ENCODE data around the gene CTTN. TPM values are rescaled to one million over a fixed set of nuclear protein-coding genes. Genes with fewer than 3 reads are reported as not detected.

The CTTN gene
- total and polyA plus RNA-seq, 2 of the 8 experiments (the other 6 are each of a cell fraction or from before 2014, with no cell fraction given) = 84.6 to 216 TPM

GRCh38 chr11:70420008-70420464 lies 21.7 kb downstream of the CTTN start (continued):
- TF ChIP-seq, protein P1, sequence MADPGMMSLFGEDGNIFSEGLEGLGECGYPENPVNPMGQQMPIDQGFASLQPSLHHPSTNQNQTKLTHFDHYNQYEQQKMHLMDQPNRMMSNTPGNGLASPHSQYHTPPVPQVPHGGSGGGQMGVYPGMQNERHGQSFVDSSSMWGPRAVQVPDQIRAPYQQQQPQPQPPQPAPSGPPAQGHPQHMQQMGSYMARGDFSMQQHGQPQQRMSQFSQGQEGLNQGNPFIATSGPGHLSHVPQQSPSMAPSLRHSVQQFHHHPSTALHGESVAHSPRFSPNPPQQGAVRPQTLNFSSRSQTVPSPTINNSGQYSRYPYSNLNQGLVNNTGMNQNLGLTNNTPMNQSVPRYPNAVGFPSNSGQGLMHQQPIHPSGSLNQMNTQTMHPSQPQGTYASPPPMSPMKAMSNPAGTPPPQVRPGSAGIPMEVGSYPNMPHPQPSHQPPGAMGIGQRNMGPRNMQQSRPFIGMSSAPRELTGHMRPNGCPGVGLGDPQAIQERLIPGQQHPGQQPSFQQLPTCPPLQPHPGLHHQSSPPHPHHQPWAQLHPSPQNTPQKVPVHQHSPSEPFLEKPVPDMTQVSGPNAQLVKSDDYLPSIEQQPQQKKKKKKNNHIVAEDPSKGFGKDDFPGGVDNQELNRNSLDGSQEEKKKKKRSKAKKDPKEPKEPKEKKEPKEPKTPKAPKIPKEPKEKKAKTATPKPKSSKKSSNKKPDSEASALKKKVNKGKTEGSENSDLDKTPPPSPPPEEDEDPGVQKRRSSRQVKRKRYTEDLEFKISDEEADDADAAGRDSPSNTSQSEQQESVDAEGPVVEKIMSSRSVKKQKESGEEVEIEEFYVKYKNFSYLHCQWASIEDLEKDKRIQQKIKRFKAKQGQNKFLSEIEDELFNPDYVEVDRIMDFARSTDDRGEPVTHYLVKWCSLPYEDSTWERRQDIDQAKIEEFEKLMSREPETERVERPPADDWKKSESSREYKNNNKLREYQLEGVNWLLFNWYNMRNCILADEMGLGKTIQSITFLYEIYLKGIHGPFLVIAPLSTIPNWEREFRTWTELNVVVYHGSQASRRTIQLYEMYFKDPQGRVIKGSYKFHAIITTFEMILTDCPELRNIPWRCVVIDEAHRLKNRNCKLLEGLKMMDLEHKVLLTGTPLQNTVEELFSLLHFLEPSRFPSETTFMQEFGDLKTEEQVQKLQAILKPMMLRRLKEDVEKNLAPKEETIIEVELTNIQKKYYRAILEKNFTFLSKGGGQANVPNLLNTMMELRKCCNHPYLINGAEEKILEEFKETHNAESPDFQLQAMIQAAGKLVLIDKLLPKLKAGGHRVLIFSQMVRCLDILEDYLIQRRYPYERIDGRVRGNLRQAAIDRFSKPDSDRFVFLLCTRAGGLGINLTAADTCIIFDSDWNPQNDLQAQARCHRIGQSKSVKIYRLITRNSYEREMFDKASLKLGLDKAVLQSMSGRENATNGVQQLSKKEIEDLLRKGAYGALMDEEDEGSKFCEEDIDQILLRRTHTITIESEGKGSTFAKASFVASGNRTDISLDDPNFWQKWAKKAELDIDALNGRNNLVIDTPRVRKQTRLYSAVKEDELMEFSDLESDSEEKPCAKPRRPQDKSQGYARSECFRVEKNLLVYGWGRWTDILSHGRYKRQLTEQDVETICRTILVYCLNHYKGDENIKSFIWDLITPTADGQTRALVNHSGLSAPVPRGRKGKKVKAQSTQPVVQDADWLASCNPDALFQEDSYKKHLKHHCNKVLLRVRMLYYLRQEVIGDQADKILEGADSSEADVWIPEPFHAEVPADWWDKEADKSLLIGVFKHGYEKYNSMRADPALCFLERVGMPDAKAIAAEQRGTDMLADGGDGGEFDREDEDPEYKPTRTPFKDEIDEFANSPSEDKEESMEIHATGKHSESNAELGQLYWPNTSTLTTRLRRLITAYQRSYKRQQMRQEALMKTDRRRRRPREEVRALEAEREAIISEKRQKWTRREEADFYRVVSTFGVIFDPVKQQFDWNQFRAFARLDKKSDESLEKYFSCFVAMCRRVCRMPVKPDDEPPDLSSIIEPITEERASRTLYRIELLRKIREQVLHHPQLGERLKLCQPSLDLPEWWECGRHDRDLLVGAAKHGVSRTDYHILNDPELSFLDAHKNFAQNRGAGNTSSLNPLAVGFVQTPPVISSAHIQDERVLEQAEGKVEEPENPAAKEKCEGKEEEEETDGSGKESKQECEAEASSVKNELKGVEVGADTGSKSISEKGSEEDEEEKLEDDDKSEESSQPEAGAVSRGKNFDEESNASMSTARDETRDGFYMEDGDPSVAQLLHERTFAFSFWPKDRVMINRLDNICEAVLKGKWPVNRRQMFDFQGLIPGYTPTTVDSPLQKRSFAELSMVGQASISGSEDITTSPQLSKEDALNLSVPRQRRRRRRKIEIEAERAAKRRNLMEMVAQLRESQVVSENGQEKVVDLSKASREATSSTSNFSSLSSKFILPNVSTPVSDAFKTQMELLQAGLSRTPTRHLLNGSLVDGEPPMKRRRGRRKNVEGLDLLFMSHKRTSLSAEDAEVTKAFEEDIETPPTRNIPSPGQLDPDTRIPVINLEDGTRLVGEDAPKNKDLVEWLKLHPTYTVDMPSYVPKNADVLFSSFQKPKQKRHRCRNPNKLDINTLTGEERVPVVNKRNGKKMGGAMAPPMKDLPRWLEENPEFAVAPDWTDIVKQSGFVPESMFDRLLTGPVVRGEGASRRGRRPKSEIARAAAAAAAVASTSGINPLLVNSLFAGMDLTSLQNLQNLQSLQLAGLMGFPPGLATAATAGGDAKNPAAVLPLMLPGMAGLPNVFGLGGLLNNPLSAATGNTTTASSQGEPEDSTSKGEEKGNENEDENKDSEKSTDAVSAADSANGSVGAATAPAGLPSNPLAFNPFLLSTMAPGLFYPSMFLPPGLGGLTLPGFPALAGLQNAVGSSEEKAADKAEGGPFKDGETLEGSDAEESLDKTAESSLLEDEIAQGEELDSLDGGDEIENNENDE (IDR thresholded peaks at IDR 0.05; ENCODE audit: insufficient replicate concordance, low read length) = no peak
- TF ChIP-seq SIX5 (IDR thresholded peaks at IDR 0.05; ENCODE audit: low read depth, low read length) (no peak), EGR1 (IDR thresholded peaks at IDR 0.05; ENCODE audit: borderline replicate concordance, low read depth, low read length) (no peak)

Data from H1 (cell line).